Adrenal gland (tissue), 5 donors: ENCODE results near the gene C1R.

Experiments
- CTCF ChIP-seq, 6 experiments: fragments of 450-650 bp in 4 of 6; fragments of 200-600 bp in 2 of 6; sonication (generic) in 1 of 6; IDR thresholded peaks; 1 replicate in 5 of 6; 2 replicates in 1 of 6; pipeline versions ENCODE4 v1.5.1 to v1.8.0; 2016 to 2021; ENCODE audit warnings: antibody characterized with exemption in 6 of 6, mild to moderate bottlenecking in 2 of 6, moderate library complexity in 1 of 6
- POLR2A ChIP-seq, 2 donors: fragments of 450-650 bp; IDR thresholded peaks; one replicate each; pipeline ENCODE4 v1.6.1; 2017; ENCODE audit warnings: antibody characterized with exemption in 2 of 2, mild to moderate bottlenecking in 2 of 2, moderate library complexity in 1 of 2
- donor health status: DM: no; HTN: no; CAD: no.

GRCh38 chr12:7069386-7069785 is 22.9 kb downstream of the C1R start:
- TF ChIP-seq CTCF (IDR thresholded peaks at IDR 0.05) (no peak), POLR2A (IDR thresholded peaks at IDR 0.05) (no peak)
